ENCODE data around the gene FOXP3.
A peak's percentile ranks its signal among the peaks of the same experiment; 100 is the strongest.

Gene FOXP3

GRCh38 chrX:49272421-49272820 lies 7.9 kb upstream of the FOXP3 start:
- no peak for DNase-seq

DNA sequence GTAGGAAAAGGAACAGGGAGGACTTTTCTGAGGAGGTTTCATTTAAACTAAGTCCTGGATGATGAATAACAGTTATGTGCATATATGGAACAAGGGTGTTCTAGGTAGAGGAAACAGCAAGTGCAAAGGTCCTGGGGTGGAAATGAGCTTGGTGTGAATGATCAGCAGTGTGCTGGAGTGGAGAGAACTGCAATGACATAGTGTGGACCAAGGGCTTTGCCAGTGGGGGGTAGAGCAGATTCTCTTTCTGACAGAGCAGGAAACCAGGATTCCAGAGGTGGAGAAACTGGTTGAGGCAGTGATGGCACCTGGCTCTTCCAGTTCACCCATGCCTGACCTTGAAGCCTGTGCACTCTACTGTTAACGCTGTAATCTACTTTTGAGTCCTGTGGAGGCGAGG lies 6.8 kb upstream of the FOXP3 start:
- no peak for DNase-seq

DNA sequence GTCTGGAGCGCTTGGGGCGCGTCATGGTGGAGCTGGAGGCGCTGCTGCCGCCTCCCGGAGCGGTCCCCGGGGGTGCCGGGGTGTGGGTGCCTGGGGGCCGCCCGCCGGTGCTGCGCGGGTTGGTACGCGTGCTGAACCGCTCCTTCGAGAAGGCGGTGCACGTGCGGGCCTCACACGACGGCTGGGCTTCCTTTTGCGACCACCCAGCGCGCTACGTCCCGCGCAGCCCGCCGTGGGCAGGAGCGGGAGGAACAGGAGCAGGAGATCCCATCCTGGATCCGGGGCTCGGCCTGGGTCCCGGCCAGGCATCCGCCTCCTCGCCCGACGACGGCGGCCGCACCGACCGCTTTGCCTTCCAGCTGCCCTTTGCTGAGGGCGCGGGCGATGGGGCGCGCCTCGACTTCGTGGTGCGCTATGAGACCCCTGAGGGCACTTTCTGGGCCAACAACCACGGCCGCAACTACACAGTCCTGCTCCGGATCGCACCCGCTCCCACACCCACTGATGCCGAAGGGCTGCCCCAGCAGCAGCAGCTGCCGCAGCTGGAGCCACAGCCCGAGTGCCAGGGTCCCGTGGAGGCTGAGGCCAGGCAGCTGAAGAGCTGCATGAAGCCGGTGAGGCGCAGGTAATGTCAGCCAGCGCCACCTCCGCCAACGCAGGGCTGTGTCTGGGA lies 5.9 kb upstream of the FOXP3 start:
- no peak for DNase-seq

GRCh38 chrX:49269767-49270248 lies 5.3 kb upstream of the FOXP3 start, which contains the start of gene PPP1R3F:
PPP1R3F (plus strand) TSS chrX:49269793; CDS start chrX:49269870, 77 bp downstream.
- no peak for DNase-seq

- DNase-seq = peak; percentile 96
These were observed 4.7 kb upstream of the FOXP3 start for GRCh38 chrX:49269010-49269766.

GRCh38 chrX:49268702-49269009 lies 4.1 kb upstream of the FOXP3 start:
- no peak for DNase-seq

- no peak for DNase-seq
These were observed 2.3 kb upstream of the FOXP3 start for GRCh38 chrX:49266523-49267445.

GRCh38 chrX:49263631-49264030 lies 879 bp downstream of the FOXP3 start:
- no peak for DNase-seq

DNA sequence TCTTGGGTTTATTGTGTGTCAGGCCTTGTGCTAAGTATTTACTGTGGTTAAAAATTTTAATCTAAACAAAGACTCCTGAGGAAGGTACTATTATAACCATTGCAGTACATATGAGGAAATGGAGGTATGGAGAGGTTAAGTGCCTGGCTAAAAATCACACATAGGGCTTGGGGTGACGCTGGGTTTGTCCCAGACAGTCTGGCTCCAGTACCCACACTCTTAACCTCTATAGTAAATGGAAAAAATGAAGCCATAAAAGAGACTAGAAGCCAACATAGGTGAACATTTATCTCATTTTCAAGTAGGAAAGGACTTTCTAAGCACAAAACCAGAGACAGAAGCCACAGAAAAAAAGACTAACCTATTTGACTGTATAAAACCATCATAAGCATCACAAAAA lies 1.9 kb downstream of the FOXP3 start:
- DNase-seq = no peak

- DNase-seq = no peak
These were observed 4.1 kb downstream of the FOXP3 start for GRCh38 chrX:49260221-49260985.

- DNase-seq = no peak
These were observed 5.8 kb downstream of the FOXP3 start for GRCh38 chrX:49258749-49259124.

- DNase-seq = no peak
These were observed 6.4 kb downstream of the FOXP3 start for GRCh38 chrX:49257846-49258748.

DNA sequence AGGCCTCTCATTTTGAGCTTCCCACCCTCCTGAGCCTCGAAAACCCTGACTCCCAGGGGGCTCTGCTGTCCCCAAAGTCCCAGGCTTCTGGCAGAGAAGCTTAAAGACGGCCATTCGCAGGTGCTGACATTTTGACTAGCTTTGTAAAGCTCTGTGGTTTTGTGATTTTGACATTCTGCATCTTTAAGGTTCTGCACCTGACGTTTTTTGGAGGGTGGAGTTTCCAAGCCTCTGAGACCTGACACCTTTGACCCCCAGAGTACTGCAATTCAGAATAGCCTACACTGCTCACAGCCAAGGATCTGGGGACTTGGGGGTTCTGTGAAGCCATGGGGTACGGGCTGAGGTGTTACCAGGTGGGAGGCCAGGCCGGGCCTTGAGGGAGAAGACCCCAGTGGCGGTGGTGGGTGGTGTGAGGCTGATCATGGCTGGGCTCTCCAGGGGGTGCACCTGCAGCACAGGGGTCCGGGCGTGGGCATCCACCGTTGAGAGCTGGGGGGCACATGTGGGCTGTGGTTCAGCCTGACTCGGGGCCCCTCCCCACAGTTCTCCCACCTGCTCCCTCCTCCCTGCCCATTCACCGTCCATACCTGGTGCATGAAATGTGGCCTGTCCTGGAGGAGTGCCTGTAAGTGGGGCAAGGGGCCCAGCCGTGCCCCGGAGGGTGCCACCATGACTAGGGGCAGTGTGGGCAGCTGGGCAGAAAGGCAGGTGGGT lies 7.3 kb downstream of the FOXP3 start:
- no peak for DNase-seq

DNA sequence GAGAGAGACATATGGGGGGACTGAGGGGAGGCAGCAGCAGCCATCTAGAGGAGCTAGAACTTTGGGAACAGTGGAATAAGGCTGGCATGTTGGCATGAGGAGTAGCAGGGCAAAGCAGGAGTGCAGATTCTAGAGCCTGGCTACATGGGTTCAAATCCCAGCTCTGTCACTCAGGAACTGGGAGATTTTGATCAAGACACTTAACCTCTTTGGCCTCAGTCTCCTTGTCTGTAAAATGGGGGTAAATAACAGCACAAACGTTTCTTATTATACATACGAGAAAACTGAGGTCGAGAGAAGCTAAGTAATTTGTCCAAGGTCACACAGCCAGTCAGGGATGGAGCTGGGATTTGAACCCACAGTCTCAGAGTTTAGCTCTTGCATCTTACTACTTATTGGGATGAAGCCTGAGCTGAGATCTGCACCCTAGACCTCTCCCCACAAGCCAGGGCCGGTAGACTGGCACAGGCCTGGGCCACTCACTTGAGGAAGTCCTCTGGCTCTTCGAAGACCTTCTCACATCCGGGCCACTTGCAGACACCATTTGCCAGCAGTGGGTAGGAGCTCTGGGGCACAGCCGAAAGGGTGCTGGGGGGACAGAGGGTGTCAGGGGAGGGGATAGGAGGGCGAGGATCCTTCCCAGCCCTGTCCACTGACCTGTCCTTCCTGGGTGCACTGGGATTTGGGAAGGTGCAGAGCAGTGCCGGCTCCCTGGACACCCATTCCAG lies 8.1 kb downstream of the FOXP3 start:
- DNase-seq = no peak

DNA sequence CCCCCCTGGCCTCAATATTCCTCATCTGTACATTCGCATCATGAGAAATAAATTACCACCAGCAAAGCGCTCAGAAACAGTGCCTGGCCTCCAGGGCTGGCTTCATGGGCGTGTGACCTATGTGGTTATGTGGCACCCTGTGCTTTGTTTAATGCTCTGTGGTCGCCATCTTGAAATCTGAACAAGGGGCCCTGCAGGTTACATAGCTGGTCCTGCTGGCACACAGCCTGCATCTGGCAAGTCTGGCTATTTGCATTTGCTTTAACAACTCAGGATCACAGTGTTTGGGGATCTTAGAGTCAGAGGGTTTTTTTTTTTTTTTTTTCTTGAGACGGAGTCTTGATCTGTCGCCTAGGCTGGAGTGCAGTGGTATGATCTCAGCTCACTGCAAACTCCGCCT lies 9.9 kb downstream of the FOXP3 start:
- DNase-seq = no peak

DNA sequence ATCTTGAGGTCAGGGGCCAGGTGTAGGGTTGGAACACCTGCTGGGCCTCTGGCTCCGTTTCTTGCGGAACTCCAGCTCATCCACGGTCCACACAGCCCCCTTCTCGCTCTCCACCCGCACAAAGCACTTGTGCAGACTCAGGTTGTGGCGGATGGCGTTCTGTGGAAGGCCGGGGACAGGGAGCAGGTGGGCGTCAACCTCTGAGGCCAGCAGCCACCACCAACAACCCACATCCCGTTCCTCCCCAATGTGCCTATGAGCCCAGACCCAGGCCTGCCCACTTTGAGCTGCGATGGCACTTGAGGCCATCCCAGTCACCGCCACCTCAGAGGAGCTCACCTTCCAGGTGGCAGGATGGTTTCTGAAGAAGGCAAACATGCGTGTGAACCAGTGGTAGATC lies 13.2 kb downstream of the FOXP3 start:
- DNase-seq = no peak

- DNase-seq = no peak
These were observed 13.9 kb downstream of the FOXP3 start for GRCh38 chrX:49250578-49250977.

DNA sequence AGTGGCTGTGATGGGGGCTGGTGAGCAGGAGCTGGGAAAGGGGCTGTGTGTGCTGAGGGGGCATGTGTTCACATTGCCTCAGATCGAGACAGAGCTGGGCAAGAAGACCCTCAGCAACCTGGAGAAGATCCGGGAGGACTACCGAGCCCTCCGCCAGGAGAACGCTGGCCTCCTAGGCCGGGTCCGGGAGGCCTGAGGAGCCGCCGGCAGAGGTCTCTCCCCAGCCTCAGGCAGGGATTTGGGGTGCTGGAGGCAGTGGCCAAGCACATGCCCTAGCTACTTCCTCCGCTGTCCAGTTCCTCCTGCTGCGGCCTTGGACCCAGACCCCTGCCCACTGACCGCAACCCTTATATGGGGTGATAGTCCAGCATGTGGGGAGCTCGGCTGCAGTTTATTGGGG lies 14.4 kb downstream of the FOXP3 start:
- no peak for DNase-seq

DNA sequence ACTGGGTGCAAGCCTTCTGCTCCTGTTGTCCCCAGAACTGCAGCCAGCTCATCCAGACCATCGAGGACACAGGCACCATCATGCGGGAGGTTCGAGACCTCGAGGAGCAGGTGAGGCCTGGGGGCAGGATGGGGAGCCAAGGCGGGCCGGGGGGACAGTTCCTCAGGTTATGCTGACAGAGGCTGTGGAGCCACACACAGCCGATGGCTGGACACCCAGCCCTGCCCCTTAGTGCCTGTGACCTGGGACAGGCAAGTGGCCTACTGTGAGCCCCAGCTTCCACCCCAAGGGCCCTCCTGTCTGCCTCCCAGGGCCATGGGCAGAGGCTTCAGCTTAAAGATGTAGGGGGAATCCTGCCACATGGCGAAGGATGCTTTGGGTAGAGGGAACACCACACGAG lies 14.9 kb downstream of the FOXP3 start:
- DNase-seq = no peak

GRCh38 chrX:49249071-49249470 lies 15.4 kb downstream of the FOXP3 start:
- DNase-seq = no peak
